GM12875 (cell line): ENCODE data around the gene HEXIM1.

Experiments
- H3K4me3 ChIP-seq: one replicate; pipeline ENCODE4 v1.5.1; 2011; ENCODE audit warnings: low read depth, low read length, control low read depth
- CTCF ChIP-seq: IDR thresholded peaks from 2 replicates; pipeline ENCODE4 v1.5.1; 2011; ENCODE audit warnings: low read depth, mild to moderate bottlenecking, control low read depth, inconsistent platforms, low read length, moderate library complexity, borderline replicate concordance; ENCODE audit not compliant: insufficient read depth

Gene HEXIM1

GRCh38 chr17:45104029-45104428 lies 44.2 kb upstream of the HEXIM1 start:
- no peak overlapping the region for H3K4me3 ChIP-seq
- TF ChIP-seq CTCF, result no peak

- no peak for TF ChIP-seq CTCF
- H3K4me3 ChIP-seq, result no peak overlapping the region
Measured at GRCh38 chr17:45104497-45104896, 43.8 kb upstream of the HEXIM1 start.

GRCh38 chr17:45104907-45105624 lies 43.2 kb upstream of the HEXIM1 start:
- no peak for TF ChIP-seq CTCF
- no peak overlapping the region for H3K4me3 ChIP-seq

GRCh38 chr17:45106096-45106495 lies 42.2 kb upstream of the HEXIM1 start:
- no peak for TF ChIP-seq CTCF
- H3K4me3 ChIP-seq, result no peak overlapping the region

- TF ChIP-seq CTCF, result no peak
- no peak overlapping the region for H3K4me3 ChIP-seq
Measured at GRCh38 chr17:45106582-45106981, 41.7 kb upstream of the HEXIM1 start.

GRCh38 chr17:45107293-45108010 lies 40.8 kb upstream of the HEXIM1 start:
- TF ChIP-seq CTCF, result no peak
- no peak overlapping the region for H3K4me3 ChIP-seq

GRCh38 chr17:45108051-45108450 lies 40.2 kb upstream of the HEXIM1 start:
- H3K4me3 ChIP-seq, result no peak overlapping the region
- no peak for TF ChIP-seq CTCF
